HCT116 (cell line): ENCODE results near the gene GPR32. TPM values are rescaled to one million over a fixed set of nuclear protein-coding genes. Genes with fewer than 3 reads are reported as not detected.
A peak's percentile ranks its signal among the peaks of the same experiment; 100 is the strongest.

ENCODE experiments used
- ATAC-seq: fragments of 200-7000 bp; cut with Tn5 transposase; 2 replicates; pipeline ENCODE4 v1.9.1; 2020; ENCODE audit warnings: mild to moderate bottlenecking, moderate library complexity
- BruUV-seq: library from RNA; stranded (reverse); fragments of 400-500 nt; replicated peaks from 2 replicates; lab custom pipeline; 2021; lab: Mats Ljungman, UMichigan
- CTCF ChIA-PET: fragments of 300-600 bp; sonication (Branson Sonifier 250); formaldehyde crosslinking; loops from one replicate; lab custom pipeline; 2021; ENCODE audit warnings: antibody characterized with exemption; lab: Charles Lee
- POLR2A ChIA-PET: fragments of 300-600, 350-600 bp; sonication (Branson Sonifier 250); formaldehyde crosslinking; loops from one replicate; lab custom pipeline; 2021; ENCODE audit warnings: antibody characterized with exemption; lab: Charles Lee
- RAD21 ChIA-PET, 2 experiments: fragments of 300-600 bp; sonication (Branson Sonifier 250); formaldehyde crosslinking; loops; one replicate each; lab custom pipeline; 2023; ENCODE audit warnings: low total read pairs in 2 of 2; ENCODE audit not compliant: uncharacterized antibody in 2 of 2, unreplicated experiment in 2 of 2, low non-redundant PET in 1 of 2; lab: Charles Lee
- DNase-seq: peaks from one replicate; pipeline ENCODE4 v3.0.0-alpha.2; 2010; ENCODE audit warnings: low read depth, low spot score
- H2AFZ ChIP-seq: fragments of 200-600 bp; shearing (Covaris generic), sonication (generic); 2 replicates; pipeline ENCODE4 v1.6.1; 2017; ENCODE audit warnings: low read depth, mixed run types, mixed read lengths, antibody characterized with exemption, low read length; ENCODE audit not compliant: poor library complexity, severe bottlenecking
- H3K27ac ChIP-seq: 2 replicates; pipeline ENCODE4 v1.5.1; 2012; ENCODE audit warnings: low read depth, low read length
- H3K27me3 ChIP-seq: fragments of 200-600 bp; sonication (generic); 2 replicates; pipeline ENCODE4 v1.6.1; 2016; ENCODE audit warnings: mixed run types, low read length, mixed read lengths; ENCODE audit not compliant: insufficient read depth
- H3K36me3 ChIP-seq, 2 experiments: fragments of 200-500 bp in 1 of 2; fragments of 200-600 bp in 1 of 2; sonication (Bioruptor generic) in 1 of 2; sonication (generic) in 1 of 2; 2 replicates each; pipeline versions ENCODE4 v1.5.1 to v1.6.1; 2014 to 2016; ENCODE audit warnings: low read length in 2 of 2, inconsistent platforms in 1 of 2, mixed read lengths in 1 of 2, mixed run types in 1 of 2; ENCODE audit not compliant: insufficient read depth in 2 of 2, control insufficient read depth in 1 of 2
- H3K4me1 ChIP-seq, 2 experiments: fragments of 200-600 bp in 1 of 2; sonication (generic) in 1 of 2; 2 replicates each; pipeline versions ENCODE4 v1.5.1 to v1.6.1; 2012 to 2017; ENCODE audit warnings: low read length in 2 of 2, inconsistent platforms in 1 of 2, mild to moderate bottlenecking in 1 of 2, mixed read lengths in 1 of 2, mixed run types in 1 of 2, moderate library complexity in 1 of 2; ENCODE audit not compliant: insufficient read depth in 2 of 2, control insufficient read depth in 1 of 2
- H3K4me2 ChIP-seq: fragments of 200-600 bp; sonication (generic); 2 replicates; pipeline ENCODE4 v1.6.1; 2017; ENCODE audit warnings: mixed run types, low read length, mixed read lengths
- H3K4me3 ChIP-seq, 2 experiments: fragments of 200-600 bp in 1 of 2; sonication (generic) in 1 of 2; replicated peaks in 1 of 2; 2 replicates each; pipeline ENCODE4 v1.5.1; 2011 to 2016; ENCODE audit warnings: low read length in 2 of 2, control low read depth in 1 of 2, low read depth in 1 of 2, mild to moderate bottlenecking in 1 of 2, mixed read lengths in 1 of 2, mixed run types in 1 of 2
- H3K79me2 ChIP-seq: fragments of 200-600 bp; sonication (generic); 2 replicates; pipeline ENCODE4 v1.6.1; 2017; ENCODE audit warnings: mild to moderate bottlenecking, mixed run types, low read length, moderate library complexity, mixed read lengths; ENCODE audit not compliant: insufficient read depth
- H3K9ac ChIP-seq: fragments of 200-600 bp; sonication (generic); 2 replicates; pipeline ENCODE4 v1.6.1; 2016; ENCODE audit warnings: low read length, mixed read lengths
- H3K9me2 ChIP-seq: fragments of 200-600 bp; sonication (generic), shearing (Covaris generic); 2 replicates; pipeline ENCODE4 v1.6.1; 2017; ENCODE audit warnings: mixed run types, mild to moderate bottlenecking, moderate library complexity; ENCODE audit not compliant: insufficient read depth
- H3K9me3 ChIP-seq, 2 experiments: fragments of 200-500 bp in 1 of 2; fragments of 200-600 bp in 1 of 2; sonication (Bioruptor generic) in 1 of 2; sonication (generic) in 1 of 2; 2 replicates each; pipeline ENCODE4 v1.6.1; 2014 to 2017; ENCODE audit warnings: low read length in 2 of 2, mixed read lengths in 2 of 2, inconsistent platforms in 1 of 2, low read depth in 1 of 2, mild to moderate bottlenecking in 1 of 2, mixed run types in 1 of 2, moderate library complexity in 1 of 2; ENCODE audit not compliant: control insufficient read depth in 1 of 2, insufficient read depth in 1 of 2
- H4K20me1 ChIP-seq: fragments of 200-600 bp; sonication (generic), shearing (Covaris generic); 2 replicates; pipeline ENCODE4 v1.6.1; 2017; ENCODE audit warnings: mixed run types, mild to moderate bottlenecking, moderate library complexity; ENCODE audit not compliant: insufficient read depth
- CBX3 ChIP-seq: IDR thresholded peaks from 2 replicates; pipeline ENCODE4 v1.6.1; 2012; ENCODE audit warnings: low read depth
- POLR2A ChIP-seq: IDR thresholded peaks from 2 replicates; pipeline ENCODE4 v1.7.0; 2011; ENCODE audit warnings: borderline replicate concordance; ENCODE audit not compliant: insufficient read depth, insufficient read length; ENCODE audit errors: extremely low read depth
- POLR2AphosphoS5 ChIP-seq: IDR thresholded peaks from 2 replicates; pipeline ENCODE4 v1.6.1; 2011; ENCODE audit warnings: mild to moderate bottlenecking, low read depth, low read length, moderate library complexity
- intact Hi-C: fragments of 100-400 bp; cut with micrococcal nuclease; formaldehyde crosslinking; loops from 2 replicates; pipeline ENCODE4 v1.10.0; 2022
- total RNA-seq: library from RNA; stranded (reverse); gene quantifications from one replicate; pipeline ENCODE4 v1.2.1, GENCODE V29; 2021; ENCODE audit not compliant: unreplicated experiment
- TF ChIP-seq, protein P1 (sequence below): IDR thresholded peaks from 2 replicates; pipeline ENCODE4 v1.6.1; 2012; ENCODE audit warnings: low read depth

Gene GPR32
- total RNA-seq, 1 experiment from 2014 or later, result not detected

DNA sequence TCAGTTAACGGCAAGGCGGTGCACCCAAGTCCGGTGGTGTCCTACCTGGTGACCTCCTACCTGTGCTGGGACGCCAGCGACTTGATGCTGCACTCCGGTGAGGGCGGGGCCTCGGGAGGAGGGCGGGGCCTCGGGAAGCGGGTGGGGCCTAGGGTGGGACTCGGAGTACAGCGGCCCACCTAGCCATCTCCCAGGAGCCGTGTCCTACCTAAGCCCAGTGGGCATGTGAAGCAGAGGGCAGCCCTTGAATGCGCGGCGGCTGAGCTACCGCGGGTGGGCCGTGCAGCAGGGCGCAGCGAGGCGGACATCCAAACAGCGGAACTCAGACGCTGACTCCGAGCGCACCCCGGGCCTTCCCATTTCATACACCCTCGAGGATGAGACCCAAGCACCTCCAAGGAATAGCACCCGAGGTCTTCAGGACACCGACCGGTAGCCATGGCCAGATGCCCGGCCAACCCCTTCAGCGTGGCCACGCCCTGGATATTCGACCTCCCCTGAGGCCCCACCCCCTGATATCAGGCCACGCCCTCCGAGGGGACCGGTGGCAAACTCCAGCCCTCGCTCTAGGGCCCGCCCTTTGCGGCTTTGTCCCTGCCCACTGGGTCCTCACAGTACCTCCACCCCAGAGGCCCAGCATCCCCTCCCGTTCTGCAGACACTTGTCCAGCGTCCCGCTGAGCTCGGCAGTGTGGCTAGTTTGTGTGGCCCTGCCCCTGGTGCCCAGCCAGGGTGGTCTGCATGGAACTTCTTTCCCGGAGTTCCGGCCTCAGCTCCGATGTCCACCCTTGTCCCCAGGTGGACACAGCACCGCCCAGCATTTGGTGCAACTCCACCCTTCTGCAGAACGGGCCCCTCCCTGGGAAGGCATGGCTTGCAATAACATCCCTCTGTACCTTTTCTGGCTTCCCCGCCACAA, 47.9 kb downstream of the GPR32 start:
- intact Hi-C loops, result no loop called here

More for the DNA sequence above, 47.9 kb downstream of the GPR32 start:
- no peaks in the 10 kb centered on the region for H3K27me3 ChIP-seq
- peak overlapping the region; percentile 59; the same call in 1 of the 2 replicates for H3K27ac ChIP-seq
- no peaks in the 10 kb centered on the region for H3K79me2 ChIP-seq
- peak; percentile 48 for DNase-seq
- no peaks in the 10 kb centered on the region for H4K20me1 ChIP-seq
- TF ChIP-seq CBX3 (no peak), POLR2A (no peak), POLR2AphosphoS5 (peak; percentile 54; the same call in 1 of the 2 replicates)
- TF ChIP-seq, protein P1, sequence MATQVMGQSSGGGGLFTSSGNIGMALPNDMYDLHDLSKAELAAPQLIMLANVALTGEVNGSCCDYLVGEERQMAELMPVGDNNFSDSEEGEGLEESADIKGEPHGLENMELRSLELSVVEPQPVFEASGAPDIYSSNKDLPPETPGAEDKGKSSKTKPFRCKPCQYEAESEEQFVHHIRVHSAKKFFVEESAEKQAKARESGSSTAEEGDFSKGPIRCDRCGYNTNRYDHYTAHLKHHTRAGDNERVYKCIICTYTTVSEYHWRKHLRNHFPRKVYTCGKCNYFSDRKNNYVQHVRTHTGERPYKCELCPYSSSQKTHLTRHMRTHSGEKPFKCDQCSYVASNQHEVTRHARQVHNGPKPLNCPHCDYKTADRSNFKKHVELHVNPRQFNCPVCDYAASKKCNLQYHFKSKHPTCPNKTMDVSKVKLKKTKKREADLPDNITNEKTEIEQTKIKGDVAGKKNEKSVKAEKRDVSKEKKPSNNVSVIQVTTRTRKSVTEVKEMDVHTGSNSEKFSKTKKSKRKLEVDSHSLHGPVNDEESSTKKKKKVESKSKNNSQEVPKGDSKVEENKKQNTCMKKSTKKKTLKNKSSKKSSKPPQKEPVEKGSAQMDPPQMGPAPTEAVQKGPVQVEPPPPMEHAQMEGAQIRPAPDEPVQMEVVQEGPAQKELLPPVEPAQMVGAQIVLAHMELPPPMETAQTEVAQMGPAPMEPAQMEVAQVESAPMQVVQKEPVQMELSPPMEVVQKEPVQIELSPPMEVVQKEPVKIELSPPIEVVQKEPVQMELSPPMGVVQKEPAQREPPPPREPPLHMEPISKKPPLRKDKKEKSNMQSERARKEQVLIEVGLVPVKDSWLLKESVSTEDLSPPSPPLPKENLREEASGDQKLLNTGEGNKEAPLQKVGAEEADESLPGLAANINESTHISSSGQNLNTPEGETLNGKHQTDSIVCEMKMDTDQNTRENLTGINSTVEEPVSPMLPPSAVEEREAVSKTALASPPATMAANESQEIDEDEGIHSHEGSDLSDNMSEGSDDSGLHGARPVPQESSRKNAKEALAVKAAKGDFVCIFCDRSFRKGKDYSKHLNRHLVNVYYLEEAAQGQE, result no peak
- no TSS peak for BruUV-seq
- peak overlapping the region; percentile 92 for H2AFZ ChIP-seq
- H3K4me2 ChIP-seq, result peak overlapping the region; percentile 94
- no peaks in the 10 kb centered on the region for H3K36me3 ChIP-seq
- H3K4me1 ChIP-seq, result peaks cover 24 to 46% of the 10 kb centered on the region in 2 experiments
- CTCF ChIA-PET, result no interaction called here
- H3K9me2 ChIP-seq, result no peaks in the 10 kb centered on the region
- peak overlapping the region; percentile 51 to 64 for H3K4me3 ChIP-seq
- peaks cover 0 to 7% of the 10 kb centered on the region in 2 experiments; a peak in 1 of 4 replicates for H3K9me3 ChIP-seq
- RAD21 ChIA-PET, result no interaction called here
- POLR2A ChIA-PET, result interaction anchor here (1.0 kb wide), 1 partner anchor 14 kb away, joined by 3 read pairs; no protein-coding TSS in a partner anchor
- ATAC-seq, result peak; percentile 93
- peak overlapping the region; percentile 41; the same call in 1 of the 2 replicates for H3K9ac ChIP-seq
